H1 (cell line): ENCODE results near the gene PTGDS. TPM values are rescaled to one million over a fixed set of nuclear protein-coding genes. Genes with fewer than 3 reads are reported as not detected.
A peak's percentile ranks its signal among the peaks of the same experiment; 100 is the strongest.

Experiments used
- CTCF ChIA-PET: fragments of 300-600 bp; sonication (Branson Sonifier 250); formaldehyde crosslinking; loops from one replicate; lab custom pipeline; 2021; ENCODE audit not compliant: partially characterized antibody; lab: Charles Lee
- POLR2A ChIA-PET: fragments of 300-600 bp; sonication (Branson Sonifier 250); formaldehyde crosslinking; loops from one replicate; lab custom pipeline; 2021; ENCODE audit warnings: inconsistent platforms; ENCODE audit not compliant: partially characterized antibody; lab: Charles Lee
- DNase-seq, 2 experiments: peaks; one replicate each; pipeline versions ENCODE4 v3.0.0 to v3.0.0-alpha.2; 2010 to 2022; ENCODE audit warnings: low spot score in 2 of 2, low read depth in 1 of 2, mixed read lengths in 1 of 2
- FAIRE-seq: peaks from 2 replicates; lab custom pipeline; 2011; peaks lifted over from hg19 to GRCh38; lab: Jason Lieb, UNC
- H2AFZ ChIP-seq: 2 replicates; pipeline ENCODE4 v1.8.1; 2012; ENCODE audit warnings: low read length, inconsistent platforms
- H2AK5ac ChIP-seq: 2 replicates; pipeline ENCODE4 v1.6.1; 2013; ENCODE audit warnings: low read depth, low read length
- H2BK120ac ChIP-seq: replicated peaks from 2 replicates; pipeline ENCODE3; 2013; ENCODE audit warnings: low read depth, low read length, inconsistent platforms
- H2BK12ac ChIP-seq: 2 replicates; pipeline ENCODE4 v1.6.1; 2013; ENCODE audit warnings: low read depth, low read length
- H2BK15ac ChIP-seq: 2 replicates; pipeline ENCODE4 v1.6.1; 2013; ENCODE audit warnings: low read length
- H2BK20ac ChIP-seq: 2 replicates; pipeline ENCODE4 v1.6.1; 2013; ENCODE audit warnings: low read length
- H2BK5ac ChIP-seq: 2 replicates; pipeline ENCODE4 v1.6.1; 2013; ENCODE audit warnings: low read depth, low read length
- H3K14ac ChIP-seq: 2 replicates; pipeline ENCODE4 v1.6.1; 2013; ENCODE audit warnings: inconsistent platforms; ENCODE audit not compliant: insufficient read length
- H3K18ac ChIP-seq: 2 replicates; pipeline ENCODE4 v1.6.1; 2013; ENCODE audit warnings: low read length; ENCODE audit errors: extremely low read depth
- H3K23ac ChIP-seq: 2 replicates; pipeline ENCODE4 v1.6.1; 2013; ENCODE audit warnings: inconsistent platforms; ENCODE audit not compliant: insufficient read length
- H3K23me2 ChIP-seq: 2 replicates; pipeline ENCODE4 v1.6.1; 2013; ENCODE audit warnings: low read depth, low read length
- H3K27ac ChIP-seq: 2 replicates; pipeline ENCODE4 v1.6.1; 2011; ENCODE audit warnings: low read depth, low read length, inconsistent platforms
- H3K27me3 ChIP-seq, 4 experiments: replicated peaks in 1 of 4; 1 replicate in 1 of 4; 2 replicates in 3 of 4; pipeline versions ENCODE4 v1.6.1 to v1.8.1; 2011 to 2013; ENCODE audit warnings: low read length in 3 of 4, mild to moderate bottlenecking in 3 of 4, inconsistent platforms in 2 of 4, mixed read lengths in 2 of 4, moderate library complexity in 1 of 4; ENCODE audit not compliant: control insufficient read depth in 3 of 4, insufficient read depth in 3 of 4; ENCODE audit errors: extremely low read depth in 1 of 4
- H3K36me3 ChIP-seq, 4 experiments: 2 replicates each; pipeline versions ENCODE4 v1.6.1 to v1.8.1; 2011 to 2013; ENCODE audit warnings: mild to moderate bottlenecking in 4 of 4, low read length in 3 of 4, moderate library complexity in 2 of 4, control low read depth in 1 of 4, inconsistent platforms in 1 of 4; ENCODE audit not compliant: insufficient read depth in 4 of 4, control insufficient read depth in 2 of 4
- H3K4ac ChIP-seq: replicated peaks from 2 replicates; pipeline ENCODE3; 2013; ENCODE audit warnings: low read length, low read depth, mixed read lengths, inconsistent platforms; ENCODE audit not compliant: insufficient read length
- H3K4me1 ChIP-seq, 4 experiments: replicated peaks in 1 of 4; 1 replicate in 1 of 4; 2 replicates in 3 of 4; pipeline versions ENCODE4 v1.6.1 to v1.8.1; 2011 to 2013; ENCODE audit warnings: low read length in 3 of 4, inconsistent platforms in 2 of 4, mixed read lengths in 1 of 4; ENCODE audit not compliant: insufficient read depth in 4 of 4, control insufficient read depth in 3 of 4
- H3K4me2 ChIP-seq, 2 experiments: 2 replicates each; pipeline versions ENCODE4 v1.6.1 to v1.8.1; 2011 to 2013; ENCODE audit warnings: low read depth in 2 of 2, low read length in 2 of 2, control low read depth in 1 of 2, inconsistent platforms in 1 of 2, mild to moderate bottlenecking in 1 of 2; ENCODE audit not compliant: insufficient read depth in 1 of 2
- H3K4me3 ChIP-seq, 4 experiments: fragments of 200-600, 300-600 bp in 1 of 4; sonication (generic), shearing (Covaris generic), sonication (Bioruptor Twin) in 1 of 4; 2 replicates each; pipeline versions ENCODE4 v1.5.1 to v1.8.1; 2011 to 2016; ENCODE audit warnings: low read length in 4 of 4, low read depth in 3 of 4, control low read depth in 2 of 4, inconsistent platforms in 2 of 4, mild to moderate bottlenecking in 2 of 4, mixed read lengths in 1 of 4, moderate library complexity in 1 of 4; ENCODE audit not compliant: insufficient read depth in 2 of 4; ENCODE audit errors: extremely low read depth in 1 of 4
- H3K56ac ChIP-seq: replicated peaks from 2 replicates; pipeline ENCODE3; 2013; ENCODE audit warnings: low read depth, mild to moderate bottlenecking, mixed read lengths, low read length, inconsistent platforms; ENCODE audit not compliant: insufficient read length
- H3K79me1 ChIP-seq: 2 replicates; pipeline ENCODE4 v1.6.1; 2013; ENCODE audit warnings: low read depth, low read length, control low read depth
- H3K79me2 ChIP-seq, 2 experiments: 2 replicates each; pipeline versions ENCODE4 v1.6.1 to v1.8.1; 2012 to 2013; ENCODE audit warnings: low read length in 2 of 2, mild to moderate bottlenecking in 2 of 2, inconsistent platforms in 1 of 2; ENCODE audit not compliant: insufficient read depth in 2 of 2, control insufficient read depth in 1 of 2
- H3K9ac ChIP-seq, 4 experiments: replicated peaks in 1 of 4; 1 replicate in 1 of 4; 2 replicates in 3 of 4; pipeline versions ENCODE4 v1.6.1 to v1.8.1; 2011 to 2013; ENCODE audit warnings: low read depth in 3 of 4, low read length in 3 of 4, control low read depth in 2 of 4, mild to moderate bottlenecking in 2 of 4, moderate library complexity in 2 of 4, inconsistent platforms in 1 of 4; ENCODE audit errors: extremely low read depth in 1 of 4
- H3K9me3 ChIP-seq, 2 experiments: 2 replicates each; pipeline versions ENCODE4 v1.6.1 to v1.8.1; 2012 to 2013; ENCODE audit warnings: mild to moderate bottlenecking in 2 of 2, moderate library complexity in 2 of 2, control low read depth in 1 of 2, inconsistent platforms in 1 of 2, low read depth in 1 of 2, low read length in 1 of 2, mixed read lengths in 1 of 2; ENCODE audit not compliant: insufficient read depth in 2 of 2
- H4K20me1 ChIP-seq, 2 experiments: replicated peaks in 1 of 2; 2 replicates each; pipeline versions ENCODE3 to v1.8.1; 2011 to 2013; ENCODE audit warnings: inconsistent platforms in 2 of 2, low read length in 2 of 2, mild to moderate bottlenecking in 1 of 2; ENCODE audit not compliant: insufficient read depth in 2 of 2, control insufficient read depth in 1 of 2
- H4K5ac ChIP-seq: 2 replicates; pipeline ENCODE4 v1.6.1; 2013; ENCODE audit warnings: low read length, low read depth, mixed read lengths, inconsistent platforms; ENCODE audit not compliant: insufficient read length
- H4K8ac ChIP-seq: 2 replicates; pipeline ENCODE4 v1.8.0; 2013; ENCODE audit warnings: mild to moderate bottlenecking, moderate library complexity, low read length, inconsistent platforms; ENCODE audit not compliant: insufficient read depth; ENCODE audit errors: extremely low read depth
- H4K91ac ChIP-seq: replicated peaks from 2 replicates; pipeline ENCODE3; 2013; ENCODE audit warnings: low read length, mixed read lengths, inconsistent platforms; ENCODE audit not compliant: insufficient read length
- BCL11A ChIP-seq, 2 experiments: IDR thresholded peaks; one replicate each; pipeline ENCODE4 v1.6.1; 2011; ENCODE audit warnings: low read depth in 2 of 2, low read length in 2 of 2, mild to moderate bottlenecking in 2 of 2
- EZH2 ChIP-seq: fragments of 200-600 bp; sonication (generic); IDR thresholded peaks from 2 replicates; pipeline ENCODE4 v1.7.1; 2012; ENCODE audit warnings: low read depth, mild to moderate bottlenecking, moderate library complexity, low read length, inconsistent platforms; ENCODE audit not compliant: severe bottlenecking
- GABPA ChIP-seq: IDR thresholded peaks from 2 replicates; pipeline ENCODE4 v1.6.1; 2011; ENCODE audit warnings: mild to moderate bottlenecking, low read length, moderate library complexity, borderline replicate concordance; ENCODE audit not compliant: insufficient read depth
- MAX ChIP-seq: IDR thresholded peaks from 2 replicates; pipeline ENCODE4 v1.6.1; 2012; ENCODE audit warnings: inconsistent platforms
- TBP ChIP-seq: IDR thresholded peaks from 2 replicates; pipeline ENCODE4 v1.6.1; 2011; ENCODE audit warnings: low read depth, low read length, improper control_type of control experiment
- WGBS, 2 experiments: shearing (Covaris generic) in 1 of 2; methylation state at CpG; one replicate each; pipeline versions ENCODE4 v1.1.6 to v1.1.7; 2013 to 2015; ENCODE audit warnings: low lambda C conversion rate in 2 of 2, mixed read lengths in 2 of 2, inconsistent platforms in 1 of 2, low coverage in 1 of 2, missing lambda C conversion rate in 1 of 2; ENCODE audit not compliant: insufficient replicate concordance in 2 of 2, insufficient coverage in 1 of 2, insufficient read length in 1 of 2; ENCODE audit errors: extremely low coverage in 1 of 2, missing lambda C conversion rate in 1 of 2; 5-methylcytosine and 5-hydroxymethylcytosine counted together
- polyA plus RNA-seq, 7 experiments: library from polyadenylated mRNA; depleted of rRNA in 3 of 7; stranded (reverse) in 5 of 7; unstranded in 2 of 7; fragments of >200 nt in 5 of 7; fragments of 200-250 nt in 2 of 7; gene quantifications; 1 replicate in 5 of 7; 2 replicates in 1 of 7; 4 replicates in 1 of 7; pipeline versions ENCODE4 v1.2.1 to v1.2.3, GENCODE V29; 2011 to 2013; ENCODE audit warnings: missing spikeins in 2 of 7, mixed read lengths in 2 of 7
- total RNA-seq: library from RNA; stranded (reverse); fragmentation: NEBNext Ultra II Directional; extraction: Animal tissue kit (Norgen Biotek cat#: 25700); gene quantifications from 2 replicates; pipeline ENCODE4 v1.2.1, GENCODE V29; 2021

PTGDS gene
- total and polyA plus RNA-seq, 2 of the 8 experiments (the other 6 are each of a cell fraction or from before 2014, with no cell fraction given), result 1.7 to 2.3 TPM

- peaks cover 1 to 27% (median 15%) of the 10 kb centered on the region in 4 experiments; a peak in 6 of 7 replicates for H3K27me3 ChIP-seq
- no peak overlapping the region for H2BK5ac ChIP-seq
- no peak overlapping the region for H4K91ac ChIP-seq
- FAIRE-seq, result no peak
- H3K18ac ChIP-seq, result no peak overlapping the region
- no peaks in the 10 kb centered on the region for H3K79me2 ChIP-seq
- 83% methylated on average over 15 of the region's 15 CpGs; no CpG with 5 or more reads in 1 of the 2 experiments for WGBS, 2 experiments
- no peak overlapping the region for H4K5ac ChIP-seq
- no peaks in the 10 kb centered on the region for H3K9me3 ChIP-seq
- no peak overlapping the region for H2BK15ac ChIP-seq
- no peak overlapping the region for H3K4me2 ChIP-seq
- TF ChIP-seq TBP (no peak), EZH2 (peak; percentile 4), GABPA (no peak), MAX (no peak), BCL11A (IDR thresholded peaks at IDR 0.05; ENCODE audit: low read depth in 2 of 2, low read length in 2 of 2) (no peak)
- ChIA-PET POLR2A (interaction anchor here (1.0 to 1.9 kb wide), 5 partner anchors 14 to 212 kb away, joined by 3 to 6 read pairs (median 4); no protein-coding TSS in a partner anchor), CTCF (interaction anchor here (0.6 to 8.5 kb wide), 73 partner anchors 8 to 1039 kb away, joined by 3 to 110 read pairs (median 6); partner anchors contain the start of genes AJM1, C8G, CLIC3 and GRIN1)
- H3K36me3 ChIP-seq, result no peaks in the 10 kb centered on the region
- no peak for DNase-seq
- H3K9ac ChIP-seq, result no peak overlapping the region
- no peak overlapping the region for H2AFZ ChIP-seq
- no peak overlapping the region for H2BK120ac ChIP-seq
- no peak overlapping the region for H4K8ac ChIP-seq
- no peak overlapping the region for H3K27ac ChIP-seq
- no peaks in the 10 kb centered on the region for H4K20me1 ChIP-seq
- H3K56ac ChIP-seq, result no peak overlapping the region
- no peaks in the 10 kb centered on the region for H3K79me1 ChIP-seq
- no peak overlapping the region for H3K4ac ChIP-seq
- H2BK12ac ChIP-seq, result no peak overlapping the region
- no peak overlapping the region for H2AK5ac ChIP-seq
- H3K23me2 ChIP-seq, result peaks cover 4% of the 10 kb centered on the region; the same call in 1 of the 2 replicates
- no peak overlapping the region for H3K14ac ChIP-seq
- peaks cover 0 to 11% (median 2%) of the 10 kb centered on the region in 4 experiments; a peak in 5 of 7 replicates for H3K4me1 ChIP-seq
- H3K23ac ChIP-seq, result no peak overlapping the region
- H2BK20ac ChIP-seq, result no peak overlapping the region
- no peak overlapping the region for H3K4me3 ChIP-seq
Observed at GRCh38 chr9:137030006-137030405, 52.7 kb downstream of the PTGDS start.
